A673 (cell line): ENCODE results near the gene MPPED2.

Experiments
- CTCF ChIP-seq: fragments of 300-800, 200-600 bp; sonication (generic); conservative IDR thresholded peaks from 2 replicates; pipeline ENCODE4 v1.5.1; 2017; ENCODE audit warnings: low read depth, mild to moderate bottlenecking, antibody characterized with exemption, low read length, moderate library complexity, mixed read lengths
- EZH2 ChIP-seq: fragments of 200-600 bp; sonication (generic); IDR thresholded peaks from 2 replicates; pipeline ENCODE4 v1.6.1; 2017; ENCODE audit warnings: borderline replicate concordance, low read depth, mild to moderate bottlenecking, mixed read lengths, antibody characterized with exemption, low read length; ENCODE audit not compliant: poor library complexity, severe bottlenecking

- peak; percentile 58 for TF ChIP-seq EZH2
- TF ChIP-seq CTCF: no peak
Observed at GRCh38 chr11:30585892-30586250, 282 bp downstream of the MPPED2 start.
